GM21360 (cell line): ENCODE results near the gene MORN1.
"Not testable (repeated sequence)": the region's sequence is repeated elsewhere in the genome, so short reads cannot be mapped to it uniquely, and the experiment has no call there.

ENCODE experiments used
- ATAC-seq: cut with Tn5 transposase; IDR thresholded peaks from one replicate; pipeline ENCODE4 v1.9.1; 2021; ENCODE audit warnings: mild to moderate bottlenecking, moderate library complexity; ENCODE audit not compliant: unreplicated experiment

Gene MORN1

GRCh38 chr1:2297246-2298011 lies 93.9 kb downstream of the MORN1 start:
- no peak for ATAC-seq

DNA sequence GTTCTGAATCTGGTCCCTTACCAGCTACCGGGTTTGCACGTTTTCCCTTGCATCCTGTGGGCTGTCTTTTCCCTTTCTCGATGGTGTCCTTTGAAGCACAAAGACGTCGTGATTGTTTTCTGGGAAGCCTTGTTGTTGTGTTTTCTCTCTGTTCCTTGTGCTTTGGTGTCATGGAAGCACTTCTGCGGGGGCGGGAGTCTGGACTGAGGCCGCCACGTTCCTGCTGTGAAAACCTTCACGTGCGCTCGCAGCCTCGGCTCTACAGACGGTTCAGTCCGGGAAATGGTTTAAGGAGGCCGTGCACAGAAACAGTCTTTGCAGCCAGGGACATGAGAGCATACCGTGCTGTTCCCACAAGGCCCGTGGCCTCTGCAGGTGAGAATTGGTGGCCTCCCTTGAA lies 94.7 kb downstream of the MORN1 start:
- ATAC-seq: no peak

- not testable (repeated sequence) for ATAC-seq
Measured at GRCh38 chr1:2296211-2296610, 95.1 kb downstream of the MORN1 start.

- no peak for ATAC-seq
Measured at GRCh38 chr1:2295526-2295925, 95.8 kb downstream of the MORN1 start.

GRCh38 chr1:2294725-2295078 lies 96.7 kb downstream of the MORN1 start:
- no peak for ATAC-seq

DNA sequence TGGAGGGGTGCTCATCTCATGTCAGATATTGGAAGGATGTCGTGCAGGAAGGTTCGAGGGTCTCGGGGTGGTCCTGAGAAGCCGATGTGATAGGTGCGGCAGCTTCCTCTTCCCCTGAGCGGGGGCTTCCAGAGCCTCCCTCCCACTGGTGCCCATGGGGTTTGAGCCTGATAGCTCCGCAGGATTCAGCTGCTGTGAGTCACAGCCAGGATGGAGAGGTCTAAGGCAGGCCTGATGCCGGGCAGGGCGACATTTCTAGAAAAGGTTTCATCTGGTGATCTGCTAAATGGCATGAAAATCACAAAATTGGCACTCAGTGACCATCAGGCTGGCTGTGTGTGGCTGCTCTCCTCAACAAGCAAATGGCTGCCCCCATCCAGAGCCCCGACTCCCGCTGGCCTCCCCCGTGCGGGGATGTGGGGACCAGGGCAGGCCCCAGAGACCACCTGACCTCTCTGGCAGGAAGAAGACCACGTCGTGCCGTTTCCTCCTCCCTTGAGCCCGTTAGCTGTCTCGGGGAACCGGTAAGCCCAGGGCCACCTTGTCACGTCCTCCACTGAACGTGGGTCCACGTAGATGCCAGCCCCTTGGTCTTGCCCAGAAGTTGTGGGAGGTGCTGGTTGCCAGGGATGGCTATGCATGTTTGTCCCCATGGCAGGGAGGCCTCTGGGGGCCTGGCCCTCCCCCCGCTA lies 97.2 kb downstream of the MORN1 start:
- no peak for ATAC-seq

DNA sequence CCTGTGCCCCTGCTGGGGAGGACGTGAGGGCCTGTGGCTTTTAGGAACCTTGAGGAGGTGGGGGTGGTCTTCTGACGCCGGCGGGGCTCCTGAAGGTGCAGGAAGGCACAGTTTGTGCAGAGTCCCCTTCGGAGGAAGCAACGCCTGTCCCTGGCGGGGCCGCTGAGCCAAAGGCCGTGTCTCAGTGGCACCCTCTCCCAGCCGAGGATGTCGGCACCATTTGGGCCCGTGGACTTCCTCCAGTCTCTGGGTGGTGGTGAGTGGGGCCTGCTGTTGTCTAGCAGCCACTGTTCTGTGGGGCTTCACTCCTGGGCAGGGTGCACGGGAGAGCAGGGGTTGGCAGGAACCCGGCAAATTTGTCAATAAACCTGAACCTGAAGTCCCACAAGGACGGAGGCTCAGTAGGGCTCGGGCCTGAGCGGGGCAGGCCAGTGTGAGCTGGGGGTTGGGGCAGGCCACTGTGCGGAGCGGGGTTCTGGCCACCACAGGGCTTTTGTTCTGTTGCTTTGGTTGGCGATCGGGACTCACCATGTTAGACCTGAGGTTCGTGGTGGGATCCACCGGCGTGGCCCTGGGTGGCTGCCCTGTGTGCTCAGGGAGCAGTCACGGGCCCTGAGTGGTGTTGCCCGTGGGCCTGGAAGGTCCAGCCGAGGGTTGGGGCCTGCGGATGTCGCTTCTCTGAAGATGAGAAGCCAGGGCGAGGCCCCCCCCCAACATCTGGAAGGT lies 98.5 kb downstream of the MORN1 start:
- no peak for ATAC-seq

- ATAC-seq: no peak
Measured at GRCh38 chr1:2291577-2291976, 99.8 kb downstream of the MORN1 start.

- peak; percentile 58 for ATAC-seq
Measured at GRCh38 chr1:2290595-2291510, 100.5 kb downstream of the MORN1 start.

GRCh38 chr1:2290171-2290578 lies 101.2 kb downstream of the MORN1 start:
- peak; percentile 17 for ATAC-seq

DNA sequence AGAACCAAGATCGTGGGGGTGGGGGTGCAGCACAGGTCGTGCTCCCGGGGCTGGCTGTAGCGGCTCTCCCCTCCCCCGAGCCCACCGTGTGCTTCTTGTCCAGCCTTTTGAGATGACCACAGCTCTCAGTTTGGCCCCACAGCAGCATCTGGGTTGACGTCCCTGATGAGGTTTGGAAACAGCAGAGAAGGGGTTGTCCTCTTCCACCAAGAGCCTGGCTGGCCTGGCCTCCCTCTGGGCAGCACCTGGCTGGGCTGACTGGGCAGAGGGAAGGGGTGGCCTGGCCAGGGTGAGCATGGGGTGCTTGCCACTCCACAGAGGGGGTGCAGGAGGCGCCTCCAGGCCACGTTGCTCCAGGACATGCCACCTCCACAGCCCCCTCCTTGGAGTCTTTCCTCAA lies 101.7 kb downstream of the MORN1 start:
- no peak for ATAC-seq

GRCh38 chr1:2288816-2289536 lies 102.4 kb downstream of the MORN1 start:
- no peak for ATAC-seq

- no peak for ATAC-seq
Measured at GRCh38 chr1:2288311-2288710, 103.0 kb downstream of the MORN1 start.

- no peak for ATAC-seq
Measured at GRCh38 chr1:2287649-2288048, 103.7 kb downstream of the MORN1 start.

- no peak for ATAC-seq
Measured at GRCh38 chr1:2286923-2287322, 104.4 kb downstream of the MORN1 start.

DNA sequence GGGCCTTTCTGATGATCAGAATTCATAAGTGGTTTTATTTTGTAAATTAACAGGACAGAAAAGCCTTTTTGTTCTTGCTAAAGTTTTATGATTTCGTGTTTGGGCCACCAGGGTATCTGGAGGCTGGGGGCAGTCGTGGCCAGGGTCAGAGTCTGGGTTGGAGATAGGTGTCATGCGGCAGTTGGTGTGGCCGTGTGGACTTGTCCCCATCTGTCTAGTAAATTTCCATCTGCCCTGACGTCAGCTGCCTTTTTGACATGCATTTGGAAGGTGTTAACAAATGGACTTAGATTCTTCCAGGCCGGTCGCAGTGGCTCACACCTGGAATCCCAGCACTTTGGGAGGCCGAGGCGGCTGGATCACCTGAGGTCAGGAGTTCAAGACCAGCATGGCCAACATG lies 106.4 kb downstream of the MORN1 start:
- no peak for ATAC-seq

GRCh38 chr1:2283991-2284895 lies 107.1 kb downstream of the MORN1 start:
- ATAC-seq: no peak

DNA sequence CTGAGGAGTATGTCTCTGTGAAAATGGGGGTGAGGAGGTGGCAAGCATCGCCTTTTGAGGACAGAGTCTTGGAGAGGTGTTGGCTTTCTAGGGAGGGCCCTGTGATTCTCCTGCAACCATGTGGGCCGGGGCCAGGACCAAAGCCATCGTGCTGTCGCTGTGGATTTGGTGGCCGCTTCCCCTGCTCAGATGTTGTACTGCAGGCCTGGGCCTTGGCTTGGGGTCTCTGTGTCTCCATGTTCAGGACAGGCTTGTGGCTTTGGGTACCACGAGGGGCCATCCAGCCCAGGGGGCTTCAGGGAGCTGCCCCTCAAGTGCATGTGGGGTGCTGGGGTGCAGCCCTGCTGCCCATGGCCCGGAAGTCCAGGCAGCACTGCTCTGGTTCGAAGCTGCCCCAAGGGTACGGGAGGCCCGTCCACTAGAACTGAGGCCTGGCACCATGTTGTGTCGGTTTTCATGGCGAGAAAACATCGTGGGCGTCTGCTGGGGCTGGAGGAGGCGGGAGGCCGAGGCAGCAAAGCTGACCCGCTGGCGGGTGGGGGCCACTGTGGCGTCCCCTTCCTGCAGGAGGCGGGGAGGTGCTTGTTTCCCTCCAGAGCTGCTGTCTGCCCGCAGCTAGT lies 107.9 kb downstream of the MORN1 start:
- ATAC-seq: no peak
